Measurements from ENCODE around the gene PRDX1.

DNA sequence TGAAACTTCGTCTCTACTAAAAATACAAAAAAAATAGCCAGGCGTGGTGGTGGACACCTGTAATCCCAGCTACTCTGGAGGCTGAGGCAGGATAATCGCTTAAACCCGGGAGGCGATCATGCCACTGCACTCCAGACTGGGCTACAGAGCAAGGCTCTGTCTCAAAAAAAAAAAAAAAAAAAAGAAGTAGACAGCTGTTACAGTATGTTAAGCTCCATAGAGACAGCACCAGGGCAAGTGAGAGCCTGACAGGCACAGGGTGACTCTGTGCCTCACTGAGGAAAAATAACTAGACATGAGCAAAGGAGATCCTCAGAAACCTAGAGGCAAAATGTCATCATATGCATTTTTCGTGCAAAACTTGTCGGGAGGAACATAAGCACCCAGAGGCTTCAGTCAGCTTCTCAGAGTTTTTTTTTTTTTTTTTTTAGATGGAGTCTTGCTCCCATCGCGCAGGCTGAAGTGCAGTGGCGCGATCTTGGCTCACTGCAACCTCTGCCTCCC is 9.0 kb upstream of the PRDX1 start:
- TF ChIP-seq, protein P1, sequence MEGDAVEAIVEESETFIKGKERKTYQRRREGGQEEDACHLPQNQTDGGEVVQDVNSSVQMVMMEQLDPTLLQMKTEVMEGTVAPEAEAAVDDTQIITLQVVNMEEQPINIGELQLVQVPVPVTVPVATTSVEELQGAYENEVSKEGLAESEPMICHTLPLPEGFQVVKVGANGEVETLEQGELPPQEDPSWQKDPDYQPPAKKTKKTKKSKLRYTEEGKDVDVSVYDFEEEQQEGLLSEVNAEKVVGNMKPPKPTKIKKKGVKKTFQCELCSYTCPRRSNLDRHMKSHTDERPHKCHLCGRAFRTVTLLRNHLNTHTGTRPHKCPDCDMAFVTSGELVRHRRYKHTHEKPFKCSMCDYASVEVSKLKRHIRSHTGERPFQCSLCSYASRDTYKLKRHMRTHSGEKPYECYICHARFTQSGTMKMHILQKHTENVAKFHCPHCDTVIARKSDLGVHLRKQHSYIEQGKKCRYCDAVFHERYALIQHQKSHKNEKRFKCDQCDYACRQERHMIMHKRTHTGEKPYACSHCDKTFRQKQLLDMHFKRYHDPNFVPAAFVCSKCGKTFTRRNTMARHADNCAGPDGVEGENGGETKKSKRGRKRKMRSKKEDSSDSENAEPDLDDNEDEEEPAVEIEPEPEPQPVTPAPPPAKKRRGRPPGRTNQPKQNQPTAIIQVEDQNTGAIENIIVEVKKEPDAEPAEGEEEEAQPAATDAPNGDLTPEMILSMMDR (IDR thresholded peaks at IDR 0.05), result no peak
- TF ChIP-seq POLR2A (IDR thresholded peaks at IDR 0.05) (no peak), EP300 (IDR thresholded peaks at IDR 0.05) (no peak)

All from tibial nerve (tissue), 4 donors.